ENCODE results near the gene WASL. TPM values are rescaled to one million over a fixed set of nuclear protein-coding genes. Genes with fewer than 3 reads are reported as not detected.

The WASL gene
- polyA plus RNA-seq, 3 donors, result 81.0 to 85.6 (median 83.5) TPM

DNA sequence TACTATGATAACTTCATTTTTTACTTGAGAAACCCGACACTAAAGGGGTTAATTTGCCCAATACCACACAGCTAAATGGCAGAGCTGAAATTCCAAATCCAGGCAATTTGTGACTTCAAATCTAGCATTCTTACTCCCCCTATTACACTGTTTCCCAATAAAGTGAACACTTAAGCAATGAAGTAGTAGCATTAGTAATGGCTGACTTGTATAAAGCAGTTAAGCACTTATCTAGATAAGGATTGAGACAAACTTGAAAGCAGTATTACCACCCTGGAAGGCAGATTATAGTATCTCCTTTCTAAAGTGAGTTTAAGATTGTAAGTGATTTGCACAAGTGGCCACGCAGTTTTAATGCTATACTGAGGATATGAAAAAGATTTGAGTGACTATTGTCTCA is 39.3 kb downstream of the WASL start:
- no peak for DNase-seq (ENCODE audit: low read depth in 3 of 3, low spot score in 2 of 3)

DNA sequence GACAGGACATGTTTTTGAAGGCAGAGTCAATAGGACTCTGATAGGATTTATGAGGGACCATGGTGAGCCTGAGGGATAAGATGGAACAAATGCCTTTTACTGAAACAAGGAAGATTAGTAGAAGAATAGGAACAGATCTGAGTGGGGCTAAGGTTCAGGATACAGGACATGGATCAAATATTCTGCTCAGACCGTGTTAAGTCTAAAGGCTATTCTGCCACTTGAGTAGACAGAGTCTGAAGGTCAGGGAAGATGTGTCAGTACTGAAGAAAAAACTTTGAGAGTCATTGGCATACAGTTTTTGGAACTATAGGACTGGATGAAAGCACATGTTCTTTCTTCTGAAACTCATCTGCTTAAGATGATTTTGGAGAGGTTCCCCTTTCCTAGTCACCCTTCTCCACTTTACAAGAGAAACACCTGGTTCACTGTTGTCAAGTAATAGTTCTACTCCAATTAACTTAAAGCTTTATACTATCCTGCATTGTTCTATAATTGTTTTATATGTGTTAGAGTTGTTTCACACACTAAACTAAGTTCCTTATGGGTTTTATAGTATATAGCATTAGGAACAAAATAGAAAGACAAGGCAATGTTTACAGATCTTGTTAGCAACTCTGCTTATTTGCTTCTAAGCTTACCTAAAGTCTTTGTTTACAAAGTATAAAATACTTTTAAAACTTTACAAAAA is 43.4 kb downstream of the WASL start:
- no peak for DNase-seq (ENCODE audit: low read depth in 3 of 3, low spot score in 2 of 3)

DNA sequence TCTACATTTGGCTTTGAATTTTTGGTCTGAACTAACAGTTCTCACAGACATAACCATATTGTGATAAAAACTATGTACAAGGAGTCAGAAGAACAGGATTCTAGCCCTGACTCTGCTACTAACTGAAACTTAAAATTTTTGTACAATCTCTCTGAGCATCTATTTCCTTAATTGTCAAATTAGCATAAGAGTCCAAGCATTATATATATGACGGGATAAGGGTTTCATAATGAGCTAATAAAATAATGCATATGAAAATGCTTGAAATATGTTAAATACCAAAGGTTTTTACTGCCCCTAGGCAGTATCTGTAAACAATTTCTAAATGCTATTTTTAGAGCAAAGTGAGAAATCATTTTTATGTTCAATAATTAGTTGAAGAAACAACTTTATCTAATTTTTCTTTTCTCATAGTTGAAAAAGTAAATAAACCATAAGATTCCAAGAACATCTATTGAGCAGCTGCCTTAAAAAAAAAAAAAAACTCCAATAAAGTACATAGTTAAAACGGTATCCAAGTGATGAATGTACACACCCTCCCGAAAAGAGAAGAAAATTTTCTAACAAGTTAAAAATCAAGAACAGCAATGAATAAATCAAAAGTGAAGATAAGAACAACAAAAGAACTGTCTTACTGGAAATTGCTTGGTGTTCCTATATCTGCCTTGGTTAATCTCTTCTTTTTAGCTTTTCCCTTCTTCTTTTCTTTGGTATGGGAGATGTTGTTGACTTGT is 52.7 kb downstream of the WASL start:
- DNase-seq (ENCODE audit: low read depth in 3 of 3, low spot score in 2 of 3), result no peak

DNA sequence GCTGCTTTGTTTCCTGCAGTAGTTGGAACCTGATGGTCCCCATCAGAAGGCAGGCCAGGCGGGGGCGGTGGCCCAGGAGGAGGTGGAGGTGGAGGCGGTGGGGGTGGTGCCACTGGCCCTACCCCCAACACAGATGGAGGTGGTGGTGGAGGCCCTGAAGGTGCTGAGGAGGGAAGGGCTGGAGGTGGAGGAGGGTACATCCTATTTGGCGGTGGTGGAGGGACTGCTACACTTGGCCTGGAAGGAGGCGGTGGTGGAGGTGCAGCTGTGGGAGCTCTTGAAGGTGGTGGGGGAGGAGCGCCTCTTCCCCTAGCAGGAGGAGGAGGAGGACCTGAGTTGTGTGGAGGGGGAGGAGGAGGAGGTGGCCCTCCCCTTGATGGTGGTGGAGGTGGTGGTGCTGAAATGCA is 56.3 kb downstream of the WASL start:
- DNase-seq (ENCODE audit: low read depth in 3 of 3, low spot score in 2 of 3), result no peak

DNA sequence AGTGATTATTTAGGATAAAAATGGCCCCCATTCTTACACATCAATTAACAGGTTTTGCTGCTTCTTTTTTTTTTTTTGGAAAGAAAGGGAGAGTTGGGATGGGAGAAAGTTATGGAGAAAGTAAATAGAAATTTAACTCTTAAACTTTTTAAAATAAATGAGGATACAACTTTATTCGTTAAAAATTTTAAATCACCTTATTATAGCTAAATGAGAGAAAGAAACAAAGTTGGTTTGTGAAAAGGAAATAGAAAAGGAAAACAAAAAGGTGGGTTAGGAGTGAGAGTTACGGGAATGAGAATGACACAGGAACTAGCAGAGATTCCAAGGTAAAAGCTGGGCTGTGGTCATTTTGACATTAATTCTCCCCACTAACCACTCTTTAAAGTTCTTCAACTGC is 58.3 kb downstream of the WASL start:
- no peak for DNase-seq (ENCODE audit: low read depth in 3 of 3, low spot score in 2 of 3)

DNA sequence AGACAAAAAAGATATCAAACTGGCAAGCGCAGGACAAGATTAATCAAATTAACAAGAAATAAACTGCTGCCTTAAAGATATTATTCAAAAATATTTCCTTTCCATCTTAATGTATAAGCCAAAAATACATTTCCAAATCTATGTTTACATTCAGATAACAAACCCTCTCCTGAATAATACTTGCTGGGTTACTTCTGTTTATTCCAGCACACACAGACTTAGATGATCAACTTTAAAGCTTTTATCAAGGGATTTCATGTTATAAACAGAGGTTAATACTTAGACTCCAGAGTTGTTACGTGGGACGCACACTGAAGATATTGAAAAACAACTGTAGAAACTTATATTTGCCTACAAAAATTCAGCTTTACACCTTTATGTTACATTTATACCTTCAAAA is 59.6 kb downstream of the WASL start:
- DNase-seq (ENCODE audit: low read depth in 3 of 3, low spot score in 2 of 3), result no peak

DNA sequence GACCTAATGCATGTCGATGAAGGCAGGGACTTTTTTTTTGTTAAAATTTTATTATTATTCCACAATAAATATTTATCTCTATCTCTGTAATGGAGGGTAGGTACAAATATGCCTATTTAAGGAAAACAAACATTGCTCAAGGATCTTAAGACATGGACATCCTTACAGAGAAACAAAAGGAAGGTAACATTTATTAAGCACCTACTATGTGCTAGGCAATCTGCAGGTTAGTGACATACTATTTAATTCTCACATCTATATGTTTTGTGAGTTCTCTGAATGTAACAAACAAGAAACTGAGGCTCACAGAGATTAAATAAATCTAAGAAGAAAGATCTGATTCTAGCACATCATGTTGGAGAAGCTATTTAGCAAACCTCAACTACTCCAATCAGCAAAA is 61.1 kb downstream of the WASL start:
- no peak for DNase-seq (ENCODE audit: low read depth in 3 of 3, low spot score in 2 of 3)

DNA sequence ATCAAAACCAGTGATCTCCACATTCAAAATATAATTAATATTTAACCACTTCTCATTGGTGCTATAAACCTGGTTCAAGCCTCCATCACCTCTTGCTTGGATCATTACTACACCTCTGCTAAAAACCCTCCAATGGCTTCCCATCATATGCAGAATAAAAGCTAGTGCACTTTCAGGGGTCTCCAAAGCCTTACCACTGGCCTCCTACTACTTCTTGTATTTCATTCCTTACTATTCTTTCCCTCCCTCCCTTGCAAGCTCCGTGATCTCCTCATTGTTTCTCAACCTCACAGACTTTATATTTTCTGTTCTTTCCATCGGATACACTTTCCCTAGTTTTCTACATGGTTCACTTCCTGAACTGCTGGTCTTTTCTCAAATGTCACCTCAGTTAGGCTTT is 61.6 kb downstream of the WASL start:
- no peak for DNase-seq (ENCODE audit: low read depth in 3 of 3, low spot score in 2 of 3)

DNA sequence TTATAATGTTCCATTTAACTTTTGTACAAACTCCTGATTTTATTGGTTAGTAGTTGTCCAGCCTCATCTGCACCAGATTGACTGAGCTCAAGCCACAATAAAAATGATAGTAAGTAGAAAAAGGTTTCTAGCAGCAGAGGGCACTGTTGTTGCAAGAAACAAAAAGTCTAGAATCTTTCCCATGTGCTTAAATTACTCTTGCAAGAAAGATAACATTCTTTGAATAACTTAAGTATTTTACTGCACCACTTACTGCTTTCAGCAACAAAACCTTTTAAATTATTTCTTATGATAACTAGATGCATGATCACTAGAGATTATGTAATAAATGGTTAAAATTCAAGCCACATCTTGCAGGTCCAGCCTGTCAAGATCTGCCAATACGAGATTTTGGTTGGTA is 66.1 kb downstream of the WASL start:
- DNase-seq (ENCODE audit: low read depth in 3 of 3, low spot score in 2 of 3), result peak in 2 of 3 donors; percentile 32 to 49

DNA sequence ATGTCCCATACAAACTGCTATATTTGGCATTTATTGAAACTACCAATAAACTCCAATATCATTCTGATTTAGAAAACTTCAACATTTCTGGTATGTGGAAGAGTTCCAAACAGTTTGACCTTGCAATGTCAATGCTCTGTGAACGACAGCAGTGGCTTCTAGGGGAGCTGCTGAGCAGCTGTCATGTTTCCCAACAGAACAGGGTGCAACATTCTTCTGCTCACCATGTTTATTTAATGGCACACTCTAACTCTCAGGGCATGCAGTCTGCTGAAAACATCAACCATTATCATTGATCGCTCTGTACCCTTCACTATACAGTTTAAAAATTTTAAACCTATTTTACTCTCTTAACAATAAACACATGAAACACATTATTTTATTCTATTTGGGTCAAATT is 67.2 kb downstream of the WASL start:
- DNase-seq (ENCODE audit: low read depth in 3 of 3, low spot score in 2 of 3), result no peak

DNA sequence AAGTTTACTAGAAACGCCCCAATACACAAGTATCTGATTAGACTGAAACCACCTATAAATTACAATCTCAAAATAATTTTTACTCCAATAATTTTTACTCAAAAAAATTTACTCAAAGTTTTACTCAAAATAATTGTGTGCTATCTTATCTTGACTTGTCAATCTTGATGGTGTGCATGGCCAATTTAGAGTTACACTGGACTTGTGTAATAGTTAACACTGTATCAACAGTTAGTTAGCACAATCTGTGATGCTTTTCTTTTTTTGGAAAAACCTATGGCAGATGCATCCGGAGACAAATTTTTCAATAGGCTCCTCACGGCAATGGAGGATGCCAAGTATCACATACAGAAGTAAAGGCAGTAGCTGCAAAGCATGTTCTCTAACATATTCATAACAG is 68.2 kb downstream of the WASL start:
- DNase-seq (ENCODE audit: low read depth in 3 of 3, low spot score in 2 of 3), result no peak

DNA sequence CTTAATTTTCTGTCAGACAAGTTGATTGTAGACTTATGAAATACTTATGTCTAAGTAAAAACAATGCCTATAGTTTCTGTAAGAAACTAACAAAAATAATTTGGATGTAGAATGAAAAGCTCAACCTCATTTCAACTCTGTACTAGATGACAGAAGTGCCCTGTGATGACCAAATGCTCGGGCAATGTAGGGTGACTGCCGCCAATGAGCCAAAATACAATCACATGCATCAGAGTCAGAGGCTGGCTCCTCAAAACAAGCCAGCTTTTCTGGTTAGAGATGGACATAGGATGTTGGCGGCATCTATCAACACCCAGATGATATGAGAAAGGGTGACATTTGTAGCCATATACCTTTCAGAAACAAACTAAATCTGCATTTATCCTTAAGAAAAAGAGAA is 69.2 kb downstream of the WASL start:
- no peak for DNase-seq (ENCODE audit: low read depth in 3 of 3, low spot score in 2 of 3)

DNA sequence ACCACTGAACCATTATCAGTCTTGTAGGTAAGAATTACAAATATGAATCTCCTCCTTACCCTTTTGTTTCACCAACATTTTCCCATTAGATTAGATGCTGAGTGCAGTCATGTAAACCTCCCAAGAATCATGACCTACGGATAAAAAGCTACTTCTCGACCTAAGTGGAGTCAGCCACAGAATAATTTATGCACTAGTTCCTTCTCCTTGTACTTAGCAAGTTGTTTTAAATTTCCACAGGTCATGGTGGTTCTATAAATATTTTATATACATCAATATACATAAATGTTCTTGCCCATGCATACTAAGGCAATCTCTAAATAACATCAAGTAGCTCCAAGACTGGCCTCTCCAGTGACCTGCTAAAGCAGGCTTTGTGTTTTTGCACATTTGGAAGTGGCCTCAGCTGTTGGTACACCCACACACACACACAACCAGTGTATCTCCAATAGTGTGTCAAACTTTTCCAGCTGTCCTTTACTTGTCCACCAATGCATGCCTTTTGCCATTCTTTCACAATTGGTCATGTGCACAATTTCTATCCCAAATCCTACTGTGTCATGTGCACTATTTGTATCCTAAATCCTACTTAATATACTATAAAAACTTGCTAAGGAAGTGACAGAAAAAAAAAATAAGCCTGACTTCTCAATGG is 71.6 kb downstream of the WASL start:
- DNase-seq (ENCODE audit: low read depth in 3 of 3, low spot score in 2 of 3), result no peak

DNA sequence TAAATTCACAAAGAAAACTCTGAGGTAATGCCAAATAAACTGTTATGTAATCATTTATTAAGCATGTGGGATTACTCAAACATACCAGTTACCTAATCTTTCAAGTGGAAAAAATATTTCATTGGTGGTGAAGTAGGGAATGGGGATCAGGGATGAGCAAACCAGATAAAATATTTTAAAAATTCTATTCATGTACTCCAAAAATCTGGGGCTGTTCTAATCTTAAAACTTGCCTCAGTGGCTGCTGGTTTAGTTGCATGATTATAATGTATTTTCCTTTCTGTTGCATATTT is 73.7 kb downstream of the WASL start:
- DNase-seq (ENCODE audit: low read depth in 3 of 3, low spot score in 2 of 3), result no peak

DNA sequence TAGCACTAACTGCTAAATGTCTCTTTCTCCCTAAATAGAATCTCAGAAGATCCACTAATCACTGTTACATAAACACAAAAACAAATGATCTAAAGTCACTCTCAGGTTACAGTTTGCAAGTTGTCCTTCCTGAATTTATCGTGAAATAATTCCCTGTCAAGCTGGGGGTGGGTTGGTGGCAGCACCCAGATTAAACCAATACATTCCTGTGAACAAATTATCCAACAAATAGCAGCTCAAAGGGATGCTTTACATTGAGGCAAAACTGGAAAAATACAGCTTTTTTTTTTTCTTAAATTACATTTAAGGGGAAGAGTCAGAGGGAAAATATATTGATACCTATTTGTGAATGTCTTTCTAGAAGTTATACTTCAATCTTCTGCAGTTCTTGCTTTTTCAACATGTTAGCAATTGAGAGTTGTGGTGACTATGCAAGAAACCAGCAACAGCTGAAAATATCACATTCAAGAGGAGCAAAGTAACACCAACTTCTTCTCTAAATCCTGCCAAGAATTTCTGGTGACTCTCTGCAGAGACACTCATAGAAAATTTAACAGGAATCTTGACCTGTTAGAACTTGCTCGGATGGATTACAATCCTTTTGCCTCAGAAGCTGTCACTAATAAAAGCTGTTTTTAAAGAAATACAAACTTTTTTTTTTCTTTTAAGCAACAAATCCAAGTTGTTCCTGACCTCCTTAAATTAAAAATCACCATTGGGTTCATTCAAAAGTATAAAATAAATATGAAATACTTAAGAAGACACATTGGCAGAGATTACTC is 74.2 kb downstream of the WASL start:
- no peak for DNase-seq (ENCODE audit: low read depth in 3 of 3, low spot score in 2 of 3)

DNA sequence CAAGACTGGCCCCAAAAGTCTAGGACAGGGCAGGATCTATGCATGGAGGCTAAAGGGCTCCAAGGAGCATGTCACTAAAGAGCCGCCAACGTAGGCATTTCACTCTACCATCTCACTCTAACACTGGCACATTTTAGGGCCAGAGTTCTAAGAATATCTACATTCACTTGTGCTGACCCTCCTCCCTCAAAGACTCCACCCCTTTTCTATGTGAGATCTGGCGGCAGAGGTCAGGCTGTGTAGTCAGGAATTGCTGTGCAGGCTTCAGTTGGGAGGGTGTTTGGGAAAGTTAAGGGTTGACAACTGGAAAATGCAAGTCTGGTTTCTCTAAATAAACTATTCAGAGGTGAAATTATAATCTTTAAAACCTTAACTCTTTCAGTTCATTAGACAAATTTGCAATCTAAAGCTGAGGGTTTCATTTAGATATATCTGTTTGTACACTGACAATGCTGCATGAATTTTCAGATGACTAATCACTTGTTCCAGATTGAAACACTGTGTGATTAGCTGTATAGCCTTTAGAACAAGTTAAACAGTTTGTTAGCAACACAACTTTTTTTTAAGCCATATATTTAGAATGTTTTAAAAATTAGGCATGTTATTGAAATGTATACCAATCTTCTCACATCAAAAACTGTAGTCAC is 74.9 kb downstream of the WASL start:
- no peak for DNase-seq (ENCODE audit: low read depth in 3 of 3, low spot score in 2 of 3)

DNA sequence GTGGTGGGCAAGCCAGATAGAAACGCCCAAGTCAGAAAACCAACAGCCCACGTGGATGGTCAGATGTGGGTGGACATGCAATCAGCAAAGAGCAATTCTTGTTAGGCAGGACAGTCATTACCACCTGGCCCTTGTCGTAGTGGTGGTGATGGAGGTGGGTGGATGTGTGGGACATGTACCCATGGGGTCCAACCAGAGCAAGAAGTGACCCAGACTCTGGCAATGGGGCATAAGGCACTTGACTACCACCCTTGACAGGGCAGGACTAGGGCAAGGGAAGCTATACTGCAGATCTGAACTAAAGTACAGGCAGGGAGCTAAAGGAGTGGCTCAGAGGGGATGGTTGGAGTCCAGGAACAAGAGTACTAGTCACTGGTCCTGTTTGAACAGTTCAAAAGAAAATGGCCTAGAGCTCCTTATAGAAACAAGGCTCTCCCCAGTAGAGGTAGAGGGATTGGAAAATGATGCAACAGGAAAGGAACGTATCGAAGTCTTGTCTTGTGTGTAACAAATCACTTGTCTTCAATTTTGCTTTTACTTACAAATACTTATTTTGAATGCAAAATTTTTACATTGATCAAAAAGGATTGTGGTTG is 75.6 kb downstream of the WASL start:
- no peak for DNase-seq (ENCODE audit: low read depth in 3 of 3, low spot score in 2 of 3)

DNA sequence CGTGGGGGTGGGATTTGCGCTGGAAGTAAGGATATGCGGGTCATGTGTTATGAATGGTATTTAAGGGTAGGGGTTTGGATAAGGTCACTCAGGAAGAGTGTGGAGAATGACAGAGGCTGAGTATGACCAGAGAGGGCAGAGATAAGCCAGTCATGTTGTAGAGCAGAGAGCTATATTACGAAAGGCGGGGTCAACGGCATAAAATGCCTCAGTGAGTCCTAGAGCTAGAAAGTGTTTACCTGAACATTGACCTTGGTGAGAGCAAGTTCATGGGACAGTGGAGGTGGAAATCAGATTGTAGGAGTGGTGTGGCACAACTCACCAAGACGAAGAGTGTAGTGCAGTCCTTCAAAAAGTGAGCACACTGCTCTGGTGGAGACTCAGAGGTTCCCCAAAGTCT is 79.3 kb downstream of the WASL start:
- DNase-seq (ENCODE audit: low read depth in 3 of 3, low spot score in 2 of 3), result no peak

DNA sequence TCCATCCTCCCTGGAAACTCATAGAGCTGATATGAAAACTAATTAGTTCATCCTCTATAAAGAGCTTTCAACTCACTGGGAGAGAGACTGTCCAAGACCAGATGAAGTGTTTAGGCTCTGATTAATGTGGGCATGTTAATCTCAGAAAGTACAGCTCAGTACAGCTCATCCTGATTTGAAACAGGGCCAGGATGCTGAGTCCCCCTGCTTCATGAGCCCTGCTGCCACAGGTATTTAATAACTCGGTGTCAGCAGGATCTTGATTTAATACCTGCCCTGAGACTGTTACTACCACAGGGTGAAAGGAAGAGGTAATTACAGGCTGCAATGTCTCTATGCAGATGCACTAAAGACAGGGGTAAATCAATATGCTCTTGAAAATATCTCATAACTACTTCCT is 82.3 kb downstream of the WASL start:
- no peak for DNase-seq (ENCODE audit: low read depth in 3 of 3, low spot score in 2 of 3)

DNA sequence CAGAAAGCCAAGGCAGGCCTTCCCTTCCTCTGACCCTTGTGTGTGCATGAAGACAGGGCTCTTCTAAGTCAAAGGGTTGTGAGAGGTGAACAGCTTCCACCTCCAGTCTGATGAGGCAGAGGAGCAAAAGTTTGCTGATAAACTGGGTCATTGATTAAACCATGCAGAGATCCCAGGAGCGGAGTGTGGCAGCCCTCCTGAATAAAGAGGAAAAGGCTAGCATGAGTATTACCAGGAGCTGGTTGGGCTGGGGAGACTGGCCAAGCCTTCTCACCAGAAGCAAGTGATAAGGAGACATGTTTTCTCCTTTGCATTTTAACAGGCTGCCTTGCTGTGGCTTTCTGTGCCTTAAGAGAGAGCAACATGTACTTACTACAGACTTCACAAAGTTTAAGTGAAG is 82.9 kb downstream of the WASL start:
- DNase-seq (ENCODE audit: low read depth in 3 of 3, low spot score in 2 of 3), result no peak

DNA sequence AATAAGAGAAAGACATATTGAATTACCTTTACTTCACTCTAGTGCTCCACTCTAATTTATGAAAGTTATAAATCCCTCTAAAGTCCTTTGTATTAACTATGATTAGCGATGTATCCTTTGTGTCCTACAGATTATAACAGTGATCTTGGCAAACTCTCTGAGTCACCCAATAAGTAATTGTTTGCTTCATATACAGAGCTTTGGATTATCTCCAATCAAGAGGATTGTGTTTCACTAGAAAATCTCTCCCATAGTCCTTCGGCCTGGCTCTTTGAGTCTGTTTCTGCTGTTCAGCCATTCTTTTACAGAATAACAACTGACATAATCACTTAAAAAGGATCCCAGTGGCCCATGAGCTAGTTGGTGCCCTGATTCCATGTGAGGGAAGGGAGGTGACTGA is 83.6 kb downstream of the WASL start:
- DNase-seq (ENCODE audit: low read depth in 3 of 3, low spot score in 2 of 3), result no peak
